ENCODE measurements around the gene GPR160.

Gene GPR160

DNA sequence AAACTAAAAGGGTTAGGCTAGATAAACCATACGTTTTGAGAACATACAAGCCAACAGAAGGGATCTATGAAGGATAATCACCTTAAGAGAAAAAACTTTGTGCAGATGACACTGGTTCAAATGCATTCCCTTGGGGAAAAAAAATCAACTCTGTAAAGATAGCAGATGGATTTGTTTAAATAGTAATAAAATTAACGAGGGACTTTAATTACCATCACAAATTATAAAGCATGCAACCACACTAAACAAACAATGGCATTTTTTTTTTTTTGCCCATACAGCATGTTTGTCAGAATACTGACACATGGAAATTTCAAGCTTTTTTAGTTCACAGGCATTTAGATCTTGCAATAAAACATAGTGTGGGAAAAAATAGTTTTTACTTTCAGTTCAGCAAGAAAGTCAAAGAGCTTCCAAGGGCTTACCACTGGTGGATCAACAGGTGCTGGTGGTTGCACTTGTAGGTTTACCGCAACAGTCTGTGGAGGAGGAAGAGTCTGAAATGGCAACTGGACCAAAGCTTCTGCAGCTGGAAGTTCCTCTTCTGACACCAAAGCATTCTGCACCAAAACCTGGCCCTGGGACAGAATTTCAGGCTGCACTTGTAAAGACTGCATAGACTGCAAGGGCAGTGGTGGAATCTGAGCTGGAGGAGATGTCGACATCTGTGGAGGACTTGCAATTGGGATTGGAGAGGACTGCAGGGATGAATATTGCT is 90.6 kb downstream of the GPR160 start:
- DNase-seq, result no peak

DNA sequence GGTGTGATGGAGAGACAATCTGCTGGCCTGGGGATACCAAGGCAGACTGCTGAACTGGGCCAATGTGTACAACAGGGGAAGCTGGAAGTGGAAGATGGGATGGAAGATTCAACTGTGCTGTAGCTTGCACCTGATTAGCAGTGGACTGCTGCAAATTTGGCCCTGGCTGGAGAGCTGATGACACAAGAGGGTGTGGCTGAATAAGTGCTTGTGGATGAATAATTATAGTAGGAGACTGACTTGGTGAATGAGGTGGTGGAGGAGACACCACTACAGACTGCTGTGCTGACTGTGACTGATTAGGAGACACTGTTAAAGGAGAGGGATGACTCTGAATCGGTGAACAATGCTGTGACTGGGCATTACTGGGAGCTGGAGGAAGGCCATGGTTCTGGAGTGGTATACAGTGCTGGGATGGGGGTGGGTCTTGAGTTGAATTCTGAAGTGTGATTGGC is 91.2 kb downstream of the GPR160 start:
- DNase-seq, result no peak

DNA sequence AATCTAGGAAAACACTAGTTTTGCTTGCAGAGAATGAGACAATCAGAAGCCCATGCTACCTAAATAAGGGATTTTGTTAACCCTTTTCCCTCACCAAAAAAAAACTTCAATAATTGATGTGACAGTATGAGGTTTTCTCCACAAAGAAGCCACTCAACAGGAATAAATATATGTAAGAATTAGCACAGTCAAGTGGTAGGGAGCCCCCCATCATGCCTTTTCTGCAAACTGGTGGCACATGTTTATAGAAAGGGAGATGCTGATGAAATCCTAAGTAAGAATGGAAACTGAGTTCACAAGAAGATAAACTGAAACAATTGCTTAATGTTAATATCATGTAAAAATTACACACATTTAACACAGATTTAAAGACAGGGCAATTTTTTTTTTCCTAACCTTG is 92.7 kb downstream of the GPR160 start:
- no peak for DNase-seq

DNA sequence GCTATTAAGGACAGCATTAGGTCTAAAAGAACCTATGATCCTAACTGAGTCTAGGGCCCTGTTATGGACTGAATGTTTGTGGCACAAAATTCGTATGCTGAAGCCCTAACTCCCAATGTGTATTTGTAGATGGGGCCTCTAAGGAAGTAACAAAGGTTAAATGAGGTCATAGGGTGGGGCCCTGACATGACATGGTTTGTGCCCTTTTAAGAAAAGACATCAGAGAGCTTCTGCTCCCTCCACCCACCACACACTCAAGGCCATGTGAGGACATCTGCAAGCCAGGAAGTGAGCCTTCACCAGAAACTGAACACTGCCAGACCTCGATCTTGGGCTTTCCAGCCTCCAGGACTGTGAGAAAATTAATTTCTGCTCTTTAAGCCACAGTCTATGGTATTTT is 94.5 kb downstream of the GPR160 start:
- DNase-seq, result no peak
